GM18520 (cell line): ENCODE measurements around the gene NPM1.
A peak's percentile ranks its signal among the peaks of the same experiment; 100 is the strongest.
"Not testable (repeated sequence)": the region's sequence is repeated elsewhere in the genome, so short reads cannot be mapped to it uniquely, and the experiment has no call there.

Source experiments
- ATAC-seq: cut with Tn5 transposase; IDR thresholded peaks from one replicate; pipeline ENCODE4 v1.9.1; 2021; ENCODE audit not compliant: unreplicated experiment

NPM1 gene

GRCh38 chr5:171410181-171410580, 22.5 kb downstream of the NPM1 start:
- ATAC-seq = no peak

GRCh38 chr5:171412186-171412585, 24.5 kb downstream of the NPM1 start:
- ATAC-seq = no peak

- no peak for ATAC-seq
These were observed 25.7 kb downstream of the NPM1 start for GRCh38 chr5:171413153-171413910.

- ATAC-seq = not testable (repeated sequence)
These were observed 26.3 kb downstream of the NPM1 start for GRCh38 chr5:171413993-171414392.

- ATAC-seq = no peak
These were observed 27.6 kb downstream of the NPM1 start for GRCh38 chr5:171415115-171415730.

GRCh38 chr5:171416160-171417049, 28.8 kb downstream of the NPM1 start:
- ATAC-seq = no peak

- peak; percentile 35 for ATAC-seq
These were observed 30.8 kb downstream of the NPM1 start for GRCh38 chr5:171418316-171418981.

- ATAC-seq = no peak
These were observed 31.5 kb downstream of the NPM1 start, which contains the start of gene FGF18 for GRCh38 chr5:171418982-171419687. TSS of gene FGF18 (plus strand) at chr5:171419647. CDS start at chr5:171420200, 553 bp downstream.

- ATAC-seq = no peak
These were observed 32.2 kb downstream of the NPM1 start for GRCh38 chr5:171419688-171420430.

GRCh38 chr5:171420431-171421241, 33.0 kb downstream of the NPM1 start:
- ATAC-seq = no peak

- ATAC-seq = no peak
These were observed 33.9 kb downstream of the NPM1 start for GRCh38 chr5:171421331-171422262.

GRCh38 chr5:171422495-171422894, 34.8 kb downstream of the NPM1 start:
- ATAC-seq = no peak

- ATAC-seq = no peak
These were observed 35.4 kb downstream of the NPM1 start for GRCh38 chr5:171422902-171423663.

GRCh38 chr5:171424726-171425125, 37.1 kb downstream of the NPM1 start:
- ATAC-seq = no peak

GRCh38 chr5:171425596-171426244, 38.1 kb downstream of the NPM1 start:
- ATAC-seq = no peak

- ATAC-seq = no peak
These were observed 38.6 kb downstream of the NPM1 start for GRCh38 chr5:171426266-171426665.
